ENCODE data around the gene RNF144B.
A peak's percentile ranks its signal among the peaks of the same experiment; 100 is the strongest.

RNF144B gene

DNA sequence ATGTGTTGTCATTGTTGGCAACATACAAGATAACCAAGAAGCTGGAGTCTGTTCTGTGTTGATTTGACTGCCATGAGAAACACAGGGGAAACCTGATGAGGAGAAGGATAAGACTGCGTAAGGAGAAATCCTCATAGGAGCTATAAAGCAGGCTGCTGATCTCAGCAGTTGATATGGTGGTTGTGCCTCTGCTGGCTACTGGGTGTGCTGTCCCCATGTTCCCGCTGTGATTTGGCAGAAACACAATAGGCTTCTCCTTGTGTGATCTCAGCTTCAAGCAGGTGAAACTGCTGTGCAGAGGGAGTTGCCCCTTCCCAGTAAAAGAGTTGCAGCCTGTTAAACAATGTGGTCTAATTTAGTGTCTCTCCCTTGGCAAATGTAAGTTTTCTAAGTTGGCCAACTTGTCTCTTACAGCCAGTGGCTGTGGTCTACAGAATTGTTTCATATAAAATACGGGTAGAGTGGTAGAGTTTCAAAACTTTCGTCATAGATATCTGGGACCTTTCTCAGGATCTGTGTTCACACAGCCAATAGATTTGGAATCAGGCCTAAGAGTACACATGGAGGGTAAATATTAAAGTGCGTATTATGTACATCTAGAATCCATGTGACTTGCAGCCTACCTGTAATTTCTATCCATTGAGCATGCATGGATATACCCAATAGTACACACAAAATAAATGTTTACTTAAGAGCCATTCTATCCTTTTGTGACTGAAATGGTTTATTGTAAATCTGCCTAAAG is 78.4 kb downstream of the RNF144B start:
- peak overlapping the region; percentile 24 for H3K4me3 ChIP-seq (ENCODE audit: low read depth, low read length)
- peak; percentile 96 for DNase-seq (ENCODE audit: low read depth)
- TF ChIP-seq, protein P1, sequence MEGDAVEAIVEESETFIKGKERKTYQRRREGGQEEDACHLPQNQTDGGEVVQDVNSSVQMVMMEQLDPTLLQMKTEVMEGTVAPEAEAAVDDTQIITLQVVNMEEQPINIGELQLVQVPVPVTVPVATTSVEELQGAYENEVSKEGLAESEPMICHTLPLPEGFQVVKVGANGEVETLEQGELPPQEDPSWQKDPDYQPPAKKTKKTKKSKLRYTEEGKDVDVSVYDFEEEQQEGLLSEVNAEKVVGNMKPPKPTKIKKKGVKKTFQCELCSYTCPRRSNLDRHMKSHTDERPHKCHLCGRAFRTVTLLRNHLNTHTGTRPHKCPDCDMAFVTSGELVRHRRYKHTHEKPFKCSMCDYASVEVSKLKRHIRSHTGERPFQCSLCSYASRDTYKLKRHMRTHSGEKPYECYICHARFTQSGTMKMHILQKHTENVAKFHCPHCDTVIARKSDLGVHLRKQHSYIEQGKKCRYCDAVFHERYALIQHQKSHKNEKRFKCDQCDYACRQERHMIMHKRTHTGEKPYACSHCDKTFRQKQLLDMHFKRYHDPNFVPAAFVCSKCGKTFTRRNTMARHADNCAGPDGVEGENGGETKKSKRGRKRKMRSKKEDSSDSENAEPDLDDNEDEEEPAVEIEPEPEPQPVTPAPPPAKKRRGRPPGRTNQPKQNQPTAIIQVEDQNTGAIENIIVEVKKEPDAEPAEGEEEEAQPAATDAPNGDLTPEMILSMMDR (IDR thresholded peaks at IDR 0.05; ENCODE audit: control insufficient read depth, extremely low read depth, insufficient read depth): 0 out of 2 replicates have a peak, but pooled peaks have one; percentile 11

DNA sequence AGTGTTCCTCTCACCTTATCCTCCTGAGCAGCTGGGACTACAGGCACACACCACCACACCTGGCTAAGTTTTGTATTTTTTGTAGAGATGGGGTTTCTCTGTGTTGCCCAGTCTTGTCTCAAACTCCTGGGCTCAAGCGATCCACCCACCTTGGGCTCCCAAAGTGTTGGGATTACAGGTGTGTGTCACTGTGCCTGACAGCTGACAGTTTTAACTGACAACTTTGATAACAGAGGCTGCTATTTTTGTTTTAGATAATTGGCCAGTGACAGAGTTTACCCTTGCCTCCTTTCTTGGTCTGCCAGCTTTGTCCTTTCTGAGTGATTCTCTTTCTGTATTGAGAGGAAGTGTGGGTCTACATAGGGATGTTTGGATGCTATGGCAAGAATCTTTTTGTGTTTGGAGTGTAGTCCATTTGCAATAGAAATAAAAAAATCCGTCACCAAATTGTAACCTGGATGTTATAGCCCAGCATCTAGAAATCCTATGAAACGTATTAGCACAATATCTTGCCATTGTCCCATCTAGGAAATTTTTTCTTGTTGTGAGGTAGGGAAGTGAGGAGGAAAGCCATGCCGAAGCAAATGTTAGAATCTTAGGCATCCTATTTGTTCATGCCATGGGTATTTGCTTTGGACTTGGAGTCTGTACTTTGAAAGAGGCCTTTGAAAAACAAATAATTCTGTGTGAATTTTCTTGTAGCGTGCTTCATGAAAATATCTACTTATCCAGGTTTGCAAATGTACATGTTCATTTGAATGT is 80.8 kb downstream of the RNF144B start:
- no peak for DNase-seq (ENCODE audit: low read depth)
- H3K4me3 ChIP-seq (ENCODE audit: low read depth, low read length): no peak overlapping the region

DNA sequence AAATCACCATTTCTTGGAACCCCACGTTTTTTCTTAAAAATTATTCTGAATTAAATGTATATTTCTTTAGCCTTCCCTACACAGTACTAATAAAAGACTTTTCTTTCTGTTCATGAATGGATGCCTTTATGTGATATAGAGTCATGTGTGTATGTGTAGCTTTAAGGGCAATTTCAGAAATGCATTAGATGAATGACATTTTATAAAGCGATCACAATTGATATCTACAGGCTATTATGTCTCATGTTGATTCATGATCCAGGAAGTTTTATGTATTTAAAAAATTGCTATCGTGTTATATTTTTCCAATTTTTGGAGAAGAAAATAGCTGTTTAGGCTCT is 81.3 kb downstream of the RNF144B start:
- TF ChIP-seq, protein P1 (IDR thresholded peaks at IDR 0.05; ENCODE audit: control insufficient read depth, extremely low read depth, insufficient read depth): no peak
- H3K4me3 ChIP-seq (ENCODE audit: low read depth, low read length): no peak overlapping the region
- no peak for DNase-seq (ENCODE audit: low read depth)

More for the DNA sequence above, 80.8 kb downstream of the RNF144B start:
- TF ChIP-seq, protein P1 (IDR thresholded peaks at IDR 0.05; ENCODE audit: control insufficient read depth, extremely low read depth, insufficient read depth): no peak

DNA sequence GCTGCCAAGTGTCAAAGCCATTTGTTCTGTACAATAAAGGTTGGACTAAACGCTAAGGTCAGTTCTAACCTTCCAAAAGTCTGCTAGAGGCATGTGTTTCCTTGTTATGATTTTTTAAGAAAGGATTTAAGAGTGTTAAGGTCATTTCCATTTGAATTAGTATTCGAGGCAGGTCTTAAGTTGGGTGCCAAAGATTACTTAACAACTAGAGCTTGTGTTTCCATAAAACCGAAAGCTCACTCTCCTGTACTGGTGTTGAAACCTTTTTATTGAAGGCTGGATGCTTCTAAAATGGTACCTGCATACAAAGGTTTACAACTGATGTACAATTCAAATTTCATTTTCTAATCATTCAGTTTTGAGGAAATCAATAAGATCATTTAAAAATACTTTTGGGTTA is 82.4 kb downstream of the RNF144B start:
- no peak overlapping the region for H3K4me3 ChIP-seq (ENCODE audit: low read depth, low read length)
- TF ChIP-seq, protein P1 (IDR thresholded peaks at IDR 0.05; ENCODE audit: control insufficient read depth, extremely low read depth, insufficient read depth): no peak
- DNase-seq (ENCODE audit: low read depth): no peak

DNA sequence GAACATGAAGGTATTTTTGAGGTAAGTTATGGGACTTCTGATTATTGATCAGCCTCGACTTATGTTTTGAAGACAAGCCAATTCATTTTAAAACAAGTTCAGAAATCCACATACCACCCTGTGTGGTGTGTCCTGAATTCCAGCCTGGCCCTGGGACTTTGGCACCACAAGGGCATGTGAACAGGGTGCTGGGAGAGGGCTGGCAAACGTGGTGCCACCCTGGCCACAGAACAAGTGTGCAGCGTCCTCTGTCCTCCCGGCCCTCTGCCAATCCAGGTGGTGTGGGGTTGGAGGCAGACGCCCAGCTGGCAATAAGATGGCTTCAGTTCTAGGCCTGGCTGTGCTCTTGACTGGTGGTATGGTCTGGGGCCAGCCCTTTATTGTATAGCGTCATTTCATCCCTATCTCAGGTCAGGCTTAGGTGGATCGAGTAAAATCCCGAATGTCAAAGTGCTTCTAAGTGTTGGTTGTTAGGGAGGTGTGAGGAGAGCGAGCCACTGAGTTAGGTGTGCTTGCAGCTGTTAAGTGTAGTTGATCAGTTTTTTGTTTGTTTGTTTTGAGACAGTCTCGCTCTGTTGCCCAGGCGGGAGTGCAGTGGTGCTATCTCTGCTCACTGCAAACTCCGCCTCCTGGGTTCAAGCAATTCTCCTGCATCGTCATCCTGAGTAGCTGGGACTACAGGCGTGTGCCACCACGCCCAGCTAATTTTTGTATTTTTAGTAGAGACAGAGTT is 84.2 kb downstream of the RNF144B start:
- TF ChIP-seq, protein P1 (IDR thresholded peaks at IDR 0.05; ENCODE audit: control insufficient read depth, extremely low read depth, insufficient read depth): no peak
- H3K4me3 ChIP-seq (ENCODE audit: low read depth, low read length): no peak overlapping the region
- DNase-seq (ENCODE audit: low read depth): no peak

DNA sequence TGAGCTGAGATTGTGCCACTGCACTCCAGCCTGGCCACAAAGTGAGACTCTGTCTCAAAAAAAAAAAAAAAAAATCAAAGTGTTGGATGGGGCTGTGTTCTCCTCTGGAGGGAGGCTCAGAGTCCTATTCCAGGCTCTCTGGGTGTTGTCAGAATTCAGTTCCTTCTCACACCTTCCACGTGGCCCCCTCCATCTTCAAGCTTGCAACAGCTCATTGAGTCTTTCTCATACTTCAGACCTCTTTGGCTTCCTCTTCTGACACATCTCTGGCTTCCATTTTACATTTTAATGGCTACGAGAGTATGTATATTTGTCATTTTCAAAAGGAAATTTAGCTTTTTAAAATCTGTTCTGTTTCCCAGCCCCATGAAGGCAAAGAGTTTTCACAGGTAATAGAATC is 85.8 kb downstream of the RNF144B start:
- TF ChIP-seq, protein P1 (IDR thresholded peaks at IDR 0.05; ENCODE audit: control insufficient read depth, extremely low read depth, insufficient read depth): no peak
- no peak overlapping the region for H3K4me3 ChIP-seq (ENCODE audit: low read depth, low read length)
- no peak for DNase-seq (ENCODE audit: low read depth)
